ENCODE data around the gene NBEAL2.

DNA sequence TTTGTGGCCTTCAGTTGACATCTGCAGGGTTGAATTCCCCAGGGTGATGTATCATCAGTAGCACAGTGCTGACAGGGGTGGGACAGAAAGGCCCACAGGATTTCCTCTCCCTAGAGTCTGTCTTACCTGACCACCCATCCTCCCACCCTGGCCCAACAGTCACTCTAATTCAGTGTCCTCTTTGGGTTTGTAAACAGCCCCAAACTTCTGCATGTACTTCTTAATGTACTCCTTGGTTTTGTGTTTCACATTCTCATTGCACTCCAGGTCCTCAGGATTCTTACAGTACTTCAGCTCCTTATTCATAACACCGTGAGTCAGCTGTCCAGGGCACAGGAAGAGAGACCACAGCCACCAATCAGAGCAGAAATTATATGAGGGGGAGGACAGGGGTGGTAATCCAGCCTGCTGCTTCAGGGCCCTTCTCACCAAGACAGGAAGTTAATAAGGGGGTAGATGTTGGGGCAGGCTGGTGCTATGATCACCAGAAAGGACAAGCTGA, 37.5 kb downstream of the NBEAL2 start:
- TF ChIP-seq POLR2AphosphoS5 (IDR thresholded peaks at IDR 0.05; ENCODE audit: borderline replicate concordance, low read depth, low read length) (no peak), EZH2 (IDR thresholded peaks at IDR 0.05) (no peak)
